K562 (cell line): Measurements from ENCODE around the gene ZSCAN25. TPM values are rescaled to one million over a fixed set of nuclear protein-coding genes. Genes with fewer than 3 reads are reported as not detected.

Experiments used
- BCOR ChIP-seq: fragments of 450-650 bp; IDR thresholded peaks from 2 replicates; pipeline ENCODE4 v1.6.1; 2016
- GABPA ChIP-seq: fragments of 200-800 bp; sonication (Bioruptor generic); conservative IDR thresholded peaks from 2 replicates; pipeline ENCODE4 v1.6.1; 2016; ENCODE audit warnings: low read depth, missing genetic modification characterization, missing compliant biosample characterization
- HMG20B ChIP-seq: fragments of 250-450 bp; sonication (Bioruptor Pico); IDR thresholded peaks from 2 replicates; pipeline ENCODE4 v1.5.0; 2021; ENCODE audit warnings: mild to moderate bottlenecking
- HNRNPH1 ChIP-seq: fragments of 200-400 bp; formaldehyde crosslinking; optimal IDR thresholded peaks from 2 replicates; pipeline ENCODE3; 2017; ENCODE audit warnings: low read depth, mild to moderate bottlenecking, low read length, moderate library complexity
- HNRNPL ChIP-seq: fragments of 200-400 bp; formaldehyde crosslinking; IDR thresholded peaks from 2 replicates; pipeline ENCODE4 v1.6.1; 2017; ENCODE audit warnings: low read depth, mild to moderate bottlenecking, low read length
- JUN ChIP-seq, 2 experiments: sonication (generic) in 1 of 2; formaldehyde crosslinking in 1 of 2; IDR thresholded peaks; 2 replicates each; pipeline versions ENCODE4 v1.6.1 to v1.8.0; 2012 to 2022; ENCODE audit warnings: borderline replicate concordance in 2 of 2, mild to moderate bottlenecking in 2 of 2, improper control_type of control experiment in 1 of 2, low read depth in 1 of 2, low read length in 1 of 2, missing genetic modification reagents in 1 of 2
- NCOR1 ChIP-seq: fragments of 450-650 bp; IDR thresholded peaks from 2 replicates; pipeline ENCODE4 v1.6.1; 2016; ENCODE audit warnings: mild to moderate bottlenecking, moderate library complexity
- NONO ChIP-seq, 2 experiments: fragments of 200-400 bp in 1 of 2; fragments of 450-650 bp in 1 of 2; formaldehyde crosslinking in 1 of 2; IDR thresholded peaks; 2 replicates each; pipeline ENCODE4 v1.6.1; 2017; ENCODE audit warnings: low read depth in 2 of 2, mild to moderate bottlenecking in 2 of 2, moderate library complexity in 2 of 2, low read length in 1 of 2
- RAD51 ChIP-seq: fragments of 450-650 bp; IDR thresholded peaks from 2 replicates; pipeline ENCODE4 v1.7.1; 2016; ENCODE audit warnings: low read depth, mild to moderate bottlenecking, borderline replicate concordance
- SIX5 ChIP-seq, 2 experiments: IDR thresholded peaks; 2 replicates each; pipeline ENCODE4 v1.6.1; 2011; ENCODE audit warnings: low read length in 2 of 2, borderline replicate concordance in 1 of 2, low read depth in 1 of 2, mild to moderate bottlenecking in 1 of 2, moderate library complexity in 1 of 2; ENCODE audit not compliant: insufficient read depth in 1 of 2
- ZFPM2 ChIP-seq: fragments of 250-450 bp; sonication (Bioruptor Pico); IDR thresholded peaks from 2 replicates; pipeline ENCODE4 v1.5.1; 2022; ENCODE audit warnings: mild to moderate bottlenecking
- ZNF184 ChIP-seq: sonication (generic); formaldehyde crosslinking; IDR thresholded peaks from 2 replicates; pipeline ENCODE4 v1.5.0; 2020; ENCODE audit warnings: missing genetic modification reagents
- ZNF23 ChIP-seq: fragments of 250-450 bp; sonication (Bioruptor Pico); IDR thresholded peaks from 2 replicates; pipeline ENCODE4 v1.4.0; 2020; ENCODE audit warnings: mild to moderate bottlenecking
- polyA plus RNA-seq, 8 experiments: library from polyadenylated mRNA; depleted of rRNA in 4 of 8; stranded (reverse) in 5 of 8; unstranded in 3 of 8; fragments of >200 nt; fragmentation: Nextera tagmentation in 2 of 8; fragmentation: Illumina TruSeq in 1 of 8; extraction: Ambion mirVana in 2 of 8; extraction: Trizol in 1 of 8; gene quantifications; 2 replicates each; pipeline versions ENCODE4 v1.2.1 to v1.2.3, GENCODE V29; 2011 to 2014; ENCODE audit warnings: inconsistent platforms in 1 of 8, missing spikeins in 1 of 8
- total RNA-seq, 7 experiments: library from RNA; depleted of rRNA in 6 of 7; stranded (reverse); fragments of >200 nt in 6 of 7; fragmentation: Illumina TruSeq in 2 of 7; extraction: Trizol in 2 of 7; gene quantifications; 2 replicates each; pipeline versions ENCODE4 v1.2.1 to v1.2.3, GENCODE V29; 2011 to 2021; ENCODE audit warnings: low replicate concordance in 1 of 7
- TF ChIP-seq, protein P1 (sequence below): fragments of 250-450 bp; sonication (Bioruptor Pico); IDR thresholded peaks from 2 replicates; pipeline ENCODE4 v1.4.0; 2020; ENCODE audit warnings: borderline replicate concordance
- TF ChIP-seq, protein P2 (sequence below): fragments of 450-650 bp; formaldehyde crosslinking; IDR thresholded peaks from 2 replicates; pipeline ENCODE4 v1.4.0; 2020; ENCODE audit warnings: mild to moderate bottlenecking, moderate library complexity
- TF ChIP-seq, protein P3 (sequence below): fragments of 250-450 bp; sonication (Bioruptor Pico); IDR thresholded peaks from 2 replicates; pipeline ENCODE4 v1.5.0; 2021; ENCODE audit warnings: mild to moderate bottlenecking, borderline replicate concordance
- TF ChIP-seq, protein P4 (sequence below): sonication (generic); formaldehyde crosslinking; IDR thresholded peaks from 2 replicates; pipeline ENCODE4 v1.9.0; 2022; ENCODE audit warnings: mild to moderate bottlenecking, missing genetic modification reagents

The ZSCAN25 gene
- total and polyA plus RNA-seq, 9 of the 15 experiments (the other 6 are each of a cell fraction or from before 2014, with no cell fraction given), result 0.94 to 18.4 (median 12.8) TPM

DNA sequence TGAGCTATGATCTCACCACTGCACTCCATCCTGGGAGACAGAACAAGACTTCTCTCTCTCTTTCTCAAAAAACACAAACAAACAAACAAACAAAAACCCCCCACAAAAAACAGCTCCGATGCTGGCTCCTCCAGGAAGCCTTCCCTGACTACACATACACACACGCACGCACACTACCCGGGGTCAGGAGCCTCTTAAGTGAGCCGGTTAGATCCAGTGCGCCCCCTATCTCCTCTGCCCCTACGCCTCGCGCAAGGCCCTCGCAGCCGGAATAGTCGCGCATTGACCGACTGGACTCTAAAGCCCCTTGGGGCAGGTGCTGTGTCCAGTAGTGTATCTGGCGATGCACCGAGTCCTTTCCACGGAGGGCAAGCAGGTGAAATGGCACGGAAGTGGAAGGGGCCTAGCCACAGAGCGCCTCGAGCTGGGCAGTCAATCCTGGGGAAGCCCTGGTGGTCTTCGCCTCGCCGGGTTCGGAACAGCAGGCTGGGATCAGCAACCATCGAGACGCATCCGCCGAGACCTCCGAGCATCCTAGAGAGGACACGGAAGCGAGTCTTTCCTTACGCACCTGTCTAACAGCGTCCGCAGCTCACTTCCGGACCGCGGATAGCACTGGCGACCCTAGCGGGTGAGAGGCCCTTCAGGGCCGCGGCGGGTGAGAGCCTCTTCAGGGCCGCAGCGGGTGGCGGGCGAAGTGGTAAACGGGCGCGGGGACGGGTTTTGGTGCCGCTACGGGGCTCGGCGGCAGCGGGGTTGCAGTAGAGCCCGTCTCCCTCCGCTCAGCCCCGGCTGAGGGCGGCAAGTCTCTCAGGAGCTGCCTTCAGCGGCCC is at the start of gene ZSCAN25 (continued):
- TF ChIP-seq, protein P1, sequence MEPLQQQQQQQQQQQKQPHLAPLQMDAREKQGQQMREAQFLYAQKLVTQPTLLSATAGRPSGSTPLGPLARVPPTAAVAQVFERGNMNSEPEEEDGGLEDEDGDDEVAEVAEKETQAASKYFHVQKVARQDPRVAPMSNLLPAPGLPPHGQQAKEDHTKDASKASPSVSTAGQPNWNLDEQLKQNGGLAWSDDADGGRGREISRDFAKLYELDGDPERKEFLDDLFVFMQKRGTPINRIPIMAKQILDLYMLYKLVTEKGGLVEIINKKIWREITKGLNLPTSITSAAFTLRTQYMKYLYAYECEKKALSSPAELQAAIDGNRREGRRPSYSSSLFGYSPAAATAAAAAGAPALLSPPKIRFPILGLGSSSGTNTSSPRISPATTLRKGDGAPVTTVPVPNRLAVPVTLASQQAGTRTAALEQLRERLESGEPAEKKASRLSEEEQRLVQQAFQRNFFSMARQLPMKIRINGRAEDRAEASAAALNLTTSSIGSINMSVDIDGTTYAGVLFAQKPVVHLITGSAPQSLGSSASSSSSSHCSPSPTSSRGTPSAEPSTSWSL (CRISPR knock-in tag), result no peak
- peak; percentile 18 for TF ChIP-seq RAD51
- peak; percentile 47; the same call in 1 of the 2 replicates for TF ChIP-seq NCOR1
- 0 out of 2 replicates have a peak, but pooled peaks have one; percentile 25 for TF ChIP-seq JUN (IDR thresholded peaks at IDR 0.05; ENCODE audit: borderline replicate concordance, low read depth, low read length)
- peak; percentile 75; the same call in 1 of the 2 replicates for TF ChIP-seq JUN (CRISPR knock-in tag; IDR thresholded peaks at IDR 0.05; ENCODE audit: borderline replicate concordance)
- TF ChIP-seq HNRNPH1, result no peak
- TF ChIP-seq, protein P2, sequence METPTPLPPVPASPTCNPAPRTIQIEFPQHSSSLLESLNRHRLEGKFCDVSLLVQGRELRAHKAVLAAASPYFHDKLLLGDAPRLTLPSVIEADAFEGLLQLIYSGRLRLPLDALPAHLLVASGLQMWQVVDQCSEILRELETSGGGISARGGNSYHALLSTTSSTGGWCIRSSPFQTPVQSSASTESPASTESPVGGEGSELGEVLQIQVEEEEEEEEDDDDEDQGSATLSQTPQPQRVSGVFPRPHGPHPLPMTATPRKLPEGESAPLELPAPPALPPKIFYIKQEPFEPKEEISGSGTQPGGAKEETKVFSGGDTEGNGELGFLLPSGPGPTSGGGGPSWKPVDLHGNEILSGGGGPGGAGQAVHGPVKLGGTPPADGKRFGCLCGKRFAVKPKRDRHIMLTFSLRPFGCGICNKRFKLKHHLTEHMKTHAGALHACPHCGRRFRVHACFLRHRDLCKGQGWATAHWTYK (CRISPR knock-in tag), result peak; percentile 63; the same call in 1 of the 2 replicates
- peak; percentile 52 to 56; a peak in 3 of 4 replicates for TF ChIP-seq SIX5 (IDR thresholded peaks at IDR 0.05; ENCODE audit: borderline replicate concordance in 1 of 2, insufficient read depth in 1 of 2, low read depth in 1 of 2, low read length in 2 of 2)
- TF ChIP-seq ZFPM2, result no peak
- TF ChIP-seq, protein P3, sequence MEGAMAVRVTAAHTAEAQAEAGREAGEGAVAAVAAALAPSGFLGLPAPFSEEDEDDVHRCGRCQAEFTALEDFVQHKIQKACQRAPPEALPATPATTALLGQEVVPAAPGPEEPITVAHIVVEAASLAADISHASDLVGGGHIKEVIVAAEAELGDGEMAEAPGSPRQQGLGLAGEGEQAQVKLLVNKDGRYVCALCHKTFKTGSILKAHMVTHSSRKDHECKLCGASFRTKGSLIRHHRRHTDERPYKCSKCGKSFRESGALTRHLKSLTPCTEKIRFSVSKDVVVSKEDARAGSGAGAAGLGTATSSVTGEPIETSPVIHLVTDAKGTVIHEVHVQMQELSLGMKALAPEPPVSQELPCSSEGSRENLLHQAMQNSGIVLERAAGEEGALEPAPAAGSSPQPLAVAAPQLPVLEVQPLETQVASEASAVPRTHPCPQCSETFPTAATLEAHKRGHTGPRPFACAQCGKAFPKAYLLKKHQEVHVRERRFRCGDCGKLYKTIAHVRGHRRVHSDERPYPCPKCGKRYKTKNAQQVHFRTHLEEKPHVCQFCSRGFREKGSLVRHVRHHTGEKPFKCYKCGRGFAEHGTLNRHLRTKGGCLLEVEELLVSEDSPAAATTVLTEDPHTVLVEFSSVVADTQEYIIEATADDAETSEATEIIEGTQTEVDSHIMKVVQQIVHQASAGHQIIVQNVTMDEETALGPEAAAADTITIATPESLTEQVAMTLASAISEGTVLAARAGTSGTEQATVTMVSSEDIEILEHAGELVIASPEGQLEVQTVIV, result no peak
- TF ChIP-seq ZNF184, result no peak
- TF ChIP-seq BCOR, result peak; percentile 100
- no peak for TF ChIP-seq HMG20B (CRISPR knock-in tag)
- TF ChIP-seq, protein P4, sequence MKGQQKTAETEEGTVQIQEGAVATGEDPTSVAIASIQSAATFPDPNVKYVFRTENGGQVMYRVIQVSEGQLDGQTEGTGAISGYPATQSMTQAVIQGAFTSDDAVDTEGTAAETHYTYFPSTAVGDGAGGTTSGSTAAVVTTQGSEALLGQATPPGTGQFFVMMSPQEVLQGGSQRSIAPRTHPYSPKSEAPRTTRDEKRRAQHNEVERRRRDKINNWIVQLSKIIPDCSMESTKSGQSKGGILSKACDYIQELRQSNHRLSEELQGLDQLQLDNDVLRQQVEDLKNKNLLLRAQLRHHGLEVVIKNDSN (CRISPR knock-in tag), result peak; percentile 44; the same call in 1 of the 2 replicates
- TF ChIP-seq ZNF23 (CRISPR knock-in tag), result no peak
- TF ChIP-seq HNRNPL, result 0 out of 2 replicates have a peak, but pooled peaks have one; percentile 49
- TF ChIP-seq GABPA (tag), result peak; percentile 100
- TF ChIP-seq NONO (IDR thresholded peaks at IDR 0.05; ENCODE audit: low read depth in 2 of 2, low read length in 1 of 2), result peak; percentile 37 to 66; a peak in 2 of 4 replicates
